HG02884 (cell line): ENCODE data around the gene ADRA2B.
"Not testable (repeated sequence)": the region's sequence is repeated elsewhere in the genome, so short reads cannot be mapped to it uniquely, and the experiment has no call there.

Experiments used
- ATAC-seq: cut with Tn5 transposase; IDR thresholded peaks from one replicate; pipeline ENCODE4 v1.9.1; 2021; ENCODE audit warnings: mild to moderate bottlenecking, moderate library complexity; ENCODE audit not compliant: unreplicated experiment

ADRA2B gene

GRCh38 chr2:96071977-96072491, 44.3 kb downstream of the ADRA2B start:
- not testable (repeated sequence) for ATAC-seq

- not testable (repeated sequence) for ATAC-seq
These were observed 45.0 kb downstream of the ADRA2B start for GRCh38 chr2:96071087-96071976.

GRCh38 chr2:96070351-96070750, 46.0 kb downstream of the ADRA2B start:
- ATAC-seq, result not testable (repeated sequence)

GRCh38 chr2:96069878-96070277, 46.5 kb downstream of the ADRA2B start:
- not testable (repeated sequence) for ATAC-seq

- ATAC-seq, result not testable (repeated sequence)
These were observed 48.3 kb downstream of the ADRA2B start for GRCh38 chr2:96067902-96068581.

- ATAC-seq, result not testable (repeated sequence)
These were observed 49.2 kb downstream of the ADRA2B start for GRCh38 chr2:96067098-96067660.

GRCh38 chr2:96066511-96066910, 49.9 kb downstream of the ADRA2B start:
- not testable (repeated sequence) for ATAC-seq

GRCh38 chr2:96065954-96066353, 50.4 kb downstream of the ADRA2B start:
- not testable (repeated sequence) for ATAC-seq

GRCh38 chr2:96065381-96065930, 50.9 kb downstream of the ADRA2B start:
- no peak for ATAC-seq

- not testable (repeated sequence) for ATAC-seq
These were observed 51.6 kb downstream of the ADRA2B start for GRCh38 chr2:96064760-96065159.

- not testable (repeated sequence) for ATAC-seq
These were observed 52.2 kb downstream of the ADRA2B start for GRCh38 chr2:96064047-96064675.

GRCh38 chr2:96063116-96063899, 53.1 kb downstream of the ADRA2B start:
- not testable (repeated sequence) for ATAC-seq
